Measurements from ENCODE around the gene NBEAL2. TPM values are rescaled to one million over a fixed set of nuclear protein-coding genes. Genes with fewer than 3 reads are reported as not detected.

Gene NBEAL2
- total and polyA plus RNA-seq, 10 of the 15 experiments (the other 5 are each of a cell fraction or from before 2014, with no cell fraction given): 0.07 to 127 (median 29.4) TPM

- TF ChIP-seq, protein P1, sequence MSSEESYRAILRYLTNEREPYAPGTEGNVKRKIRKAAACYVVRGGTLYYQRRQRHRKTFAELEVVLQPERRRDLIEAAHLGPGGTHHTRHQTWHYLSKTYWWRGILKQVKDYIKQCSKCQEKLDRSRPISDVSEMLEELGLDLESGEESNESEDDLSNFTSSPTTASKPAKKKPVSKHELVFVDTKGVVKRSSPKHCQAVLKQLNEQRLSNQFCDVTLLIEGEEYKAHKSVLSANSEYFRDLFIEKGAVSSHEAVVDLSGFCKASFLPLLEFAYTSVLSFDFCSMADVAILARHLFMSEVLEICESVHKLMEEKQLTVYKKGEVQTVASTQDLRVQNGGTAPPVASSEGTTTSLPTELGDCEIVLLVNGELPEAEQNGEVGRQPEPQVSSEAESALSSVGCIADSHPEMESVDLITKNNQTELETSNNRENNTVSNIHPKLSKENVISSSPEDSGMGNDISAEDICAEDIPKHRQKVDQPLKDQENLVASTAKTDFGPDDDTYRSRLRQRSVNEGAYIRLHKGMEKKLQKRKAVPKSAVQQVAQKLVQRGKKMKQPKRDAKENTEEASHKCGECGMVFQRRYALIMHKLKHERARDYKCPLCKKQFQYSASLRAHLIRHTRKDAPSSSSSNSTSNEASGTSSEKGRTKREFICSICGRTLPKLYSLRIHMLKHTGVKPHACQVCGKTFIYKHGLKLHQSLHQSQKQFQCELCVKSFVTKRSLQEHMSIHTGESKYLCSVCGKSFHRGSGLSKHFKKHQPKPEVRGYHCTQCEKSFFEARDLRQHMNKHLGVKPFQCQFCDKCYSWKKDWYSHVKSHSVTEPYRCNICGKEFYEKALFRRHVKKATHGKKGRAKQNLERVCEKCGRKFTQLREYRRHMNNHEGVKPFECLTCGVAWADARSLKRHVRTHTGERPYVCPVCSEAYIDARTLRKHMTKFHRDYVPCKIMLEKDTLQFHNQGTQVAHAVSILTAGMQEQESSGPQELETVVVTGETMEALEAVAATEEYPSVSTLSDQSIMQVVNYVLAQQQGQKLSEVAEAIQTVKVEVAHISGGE (CRISPR knock-in tag; IDR thresholded peaks at IDR 0.05): no peak
- TF ChIP-seq, protein P2, sequence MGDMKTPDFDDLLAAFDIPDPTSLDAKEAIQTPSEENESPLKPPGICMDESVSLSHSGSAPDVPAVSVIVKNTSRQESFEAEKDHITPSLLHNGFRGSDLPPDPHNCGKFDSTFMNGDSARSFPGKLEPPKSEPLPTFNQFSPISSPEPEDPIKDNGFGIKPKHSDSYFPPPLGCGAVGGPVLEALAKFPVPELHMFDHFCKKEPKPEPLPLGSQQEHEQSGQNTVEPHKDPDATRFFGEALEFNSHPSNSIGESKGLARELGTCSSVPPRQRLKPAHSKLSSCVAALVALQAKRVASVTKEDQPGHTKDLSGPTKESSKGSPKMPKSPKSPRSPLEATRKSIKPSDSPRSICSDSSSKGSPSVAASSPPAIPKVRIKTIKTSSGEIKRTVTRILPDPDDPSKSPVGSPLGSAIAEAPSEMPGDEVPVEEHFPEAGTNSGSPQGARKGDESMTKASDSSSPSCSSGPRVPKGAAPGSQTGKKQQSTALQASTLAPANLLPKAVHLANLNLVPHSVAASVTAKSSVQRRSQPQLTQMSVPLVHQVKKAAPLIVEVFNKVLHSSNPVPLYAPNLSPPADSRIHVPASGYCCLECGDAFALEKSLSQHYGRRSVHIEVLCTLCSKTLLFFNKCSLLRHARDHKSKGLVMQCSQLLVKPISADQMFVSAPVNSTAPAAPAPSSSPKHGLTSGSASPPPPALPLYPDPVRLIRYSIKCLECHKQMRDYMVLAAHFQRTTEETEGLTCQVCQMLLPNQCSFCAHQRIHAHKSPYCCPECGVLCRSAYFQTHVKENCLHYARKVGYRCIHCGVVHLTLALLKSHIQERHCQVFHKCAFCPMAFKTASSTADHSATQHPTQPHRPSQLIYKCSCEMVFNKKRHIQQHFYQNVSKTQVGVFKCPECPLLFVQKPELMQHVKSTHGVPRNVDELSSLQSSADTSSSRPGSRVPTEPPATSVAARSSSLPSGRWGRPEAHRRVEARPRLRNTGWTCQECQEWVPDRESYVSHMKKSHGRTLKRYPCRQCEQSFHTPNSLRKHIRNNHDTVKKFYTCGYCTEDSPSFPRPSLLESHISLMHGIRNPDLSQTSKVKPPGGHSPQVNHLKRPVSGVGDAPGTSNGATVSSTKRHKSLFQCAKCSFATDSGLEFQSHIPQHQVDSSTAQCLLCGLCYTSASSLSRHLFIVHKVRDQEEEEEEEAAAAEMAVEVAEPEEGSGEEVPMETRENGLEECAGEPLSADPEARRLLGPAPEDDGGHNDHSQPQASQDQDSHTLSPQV (IDR thresholded peaks at IDR 0.05): no peak
- TF ChIP-seq, protein P3, sequence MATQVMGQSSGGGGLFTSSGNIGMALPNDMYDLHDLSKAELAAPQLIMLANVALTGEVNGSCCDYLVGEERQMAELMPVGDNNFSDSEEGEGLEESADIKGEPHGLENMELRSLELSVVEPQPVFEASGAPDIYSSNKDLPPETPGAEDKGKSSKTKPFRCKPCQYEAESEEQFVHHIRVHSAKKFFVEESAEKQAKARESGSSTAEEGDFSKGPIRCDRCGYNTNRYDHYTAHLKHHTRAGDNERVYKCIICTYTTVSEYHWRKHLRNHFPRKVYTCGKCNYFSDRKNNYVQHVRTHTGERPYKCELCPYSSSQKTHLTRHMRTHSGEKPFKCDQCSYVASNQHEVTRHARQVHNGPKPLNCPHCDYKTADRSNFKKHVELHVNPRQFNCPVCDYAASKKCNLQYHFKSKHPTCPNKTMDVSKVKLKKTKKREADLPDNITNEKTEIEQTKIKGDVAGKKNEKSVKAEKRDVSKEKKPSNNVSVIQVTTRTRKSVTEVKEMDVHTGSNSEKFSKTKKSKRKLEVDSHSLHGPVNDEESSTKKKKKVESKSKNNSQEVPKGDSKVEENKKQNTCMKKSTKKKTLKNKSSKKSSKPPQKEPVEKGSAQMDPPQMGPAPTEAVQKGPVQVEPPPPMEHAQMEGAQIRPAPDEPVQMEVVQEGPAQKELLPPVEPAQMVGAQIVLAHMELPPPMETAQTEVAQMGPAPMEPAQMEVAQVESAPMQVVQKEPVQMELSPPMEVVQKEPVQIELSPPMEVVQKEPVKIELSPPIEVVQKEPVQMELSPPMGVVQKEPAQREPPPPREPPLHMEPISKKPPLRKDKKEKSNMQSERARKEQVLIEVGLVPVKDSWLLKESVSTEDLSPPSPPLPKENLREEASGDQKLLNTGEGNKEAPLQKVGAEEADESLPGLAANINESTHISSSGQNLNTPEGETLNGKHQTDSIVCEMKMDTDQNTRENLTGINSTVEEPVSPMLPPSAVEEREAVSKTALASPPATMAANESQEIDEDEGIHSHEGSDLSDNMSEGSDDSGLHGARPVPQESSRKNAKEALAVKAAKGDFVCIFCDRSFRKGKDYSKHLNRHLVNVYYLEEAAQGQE (IDR thresholded peaks at IDR 0.05; ENCODE audit: low read depth, low read length): no peak
- TF ChIP-seq ATF7 (IDR thresholded peaks at IDR 0.05; ENCODE audit: low read depth): no peak
Measured at GRCh38 chr3:47020311-47020710, 40.8 kb downstream of the NBEAL2 start (continued).

Measured in GM12878 (cell line).